ENCODE data around the gene CNKSR3.

The CNKSR3 gene

GRCh38 chr6:154528310-154528915 is 17.9 kb upstream of the CNKSR3 start:
- Histone ChIP-seq H4K20me1 (ENCODE audit: insufficient read depth) (no peaks in the 10 kb centered on the region), H3K9ac (no peak overlapping the region), H3K4me3 (IDR thresholded peaks at IDR 0.05; ENCODE audit: insufficient read depth, low read depth, low read length) (no peak overlapping the region), H3K36me3 (ENCODE audit: insufficient read depth) (no peaks in the 10 kb centered on the region), H3K79me2 (ENCODE audit: insufficient read depth, low read depth) (no peaks in the 10 kb centered on the region), H3K27me3 (ENCODE audit: insufficient read depth, low read depth) (no peaks in the 10 kb centered on the region), H3K4me1 (ENCODE audit: low read depth, poor library complexity, severe bottlenecking) (no peaks in the 10 kb centered on the region), H3K4me2 (no peak overlapping the region), H3K27ac (no peak overlapping the region), H2AFZ (ENCODE audit: low read depth) (no peak overlapping the region)
- TF ChIP-seq, protein P1, sequence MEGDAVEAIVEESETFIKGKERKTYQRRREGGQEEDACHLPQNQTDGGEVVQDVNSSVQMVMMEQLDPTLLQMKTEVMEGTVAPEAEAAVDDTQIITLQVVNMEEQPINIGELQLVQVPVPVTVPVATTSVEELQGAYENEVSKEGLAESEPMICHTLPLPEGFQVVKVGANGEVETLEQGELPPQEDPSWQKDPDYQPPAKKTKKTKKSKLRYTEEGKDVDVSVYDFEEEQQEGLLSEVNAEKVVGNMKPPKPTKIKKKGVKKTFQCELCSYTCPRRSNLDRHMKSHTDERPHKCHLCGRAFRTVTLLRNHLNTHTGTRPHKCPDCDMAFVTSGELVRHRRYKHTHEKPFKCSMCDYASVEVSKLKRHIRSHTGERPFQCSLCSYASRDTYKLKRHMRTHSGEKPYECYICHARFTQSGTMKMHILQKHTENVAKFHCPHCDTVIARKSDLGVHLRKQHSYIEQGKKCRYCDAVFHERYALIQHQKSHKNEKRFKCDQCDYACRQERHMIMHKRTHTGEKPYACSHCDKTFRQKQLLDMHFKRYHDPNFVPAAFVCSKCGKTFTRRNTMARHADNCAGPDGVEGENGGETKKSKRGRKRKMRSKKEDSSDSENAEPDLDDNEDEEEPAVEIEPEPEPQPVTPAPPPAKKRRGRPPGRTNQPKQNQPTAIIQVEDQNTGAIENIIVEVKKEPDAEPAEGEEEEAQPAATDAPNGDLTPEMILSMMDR (conservative IDR thresholded peaks at IDR 0.05; ENCODE audit: low read depth, low read length) = no peak

- Histone ChIP-seq H3K27me3 (ENCODE audit: insufficient read depth, low read depth) (no peaks in the 10 kb centered on the region), H2AFZ (ENCODE audit: low read depth) (no peak overlapping the region), H3K4me2 (no peak overlapping the region), H3K4me3 (IDR thresholded peaks at IDR 0.05; ENCODE audit: insufficient read depth, low read depth, low read length) (no peak overlapping the region), H3K79me2 (ENCODE audit: insufficient read depth, low read depth) (no peaks in the 10 kb centered on the region), H3K36me3 (ENCODE audit: insufficient read depth) (no peaks in the 10 kb centered on the region), H3K4me1 (ENCODE audit: low read depth, poor library complexity, severe bottlenecking) (no peaks in the 10 kb centered on the region), H3K27ac (no peak overlapping the region), H3K9ac (no peak overlapping the region), H4K20me1 (ENCODE audit: insufficient read depth) (no peaks in the 10 kb centered on the region)
- TF ChIP-seq, protein P1 (conservative IDR thresholded peaks at IDR 0.05; ENCODE audit: low read depth, low read length) = no peak
These were observed 16.5 kb upstream of the CNKSR3 start for GRCh38 chr6:154526996-154527395.

GRCh38 chr6:154522576-154522975 is 12.1 kb upstream of the CNKSR3 start:
- Histone ChIP-seq H3K9ac (no peak overlapping the region), H3K79me2 (ENCODE audit: insufficient read depth, low read depth) (no peaks in the 10 kb centered on the region), H2AFZ (ENCODE audit: low read depth) (no peak overlapping the region), H3K27me3 (ENCODE audit: insufficient read depth, low read depth) (no peaks in the 10 kb centered on the region), H3K4me2 (no peak overlapping the region), H3K4me1 (ENCODE audit: low read depth, poor library complexity, severe bottlenecking) (no peaks in the 10 kb centered on the region), H3K4me3 (IDR thresholded peaks at IDR 0.05; ENCODE audit: insufficient read depth, low read depth, low read length) (no peak overlapping the region), H4K20me1 (ENCODE audit: insufficient read depth) (no peaks in the 10 kb centered on the region), H3K27ac (no peak overlapping the region), H3K36me3 (ENCODE audit: insufficient read depth) (no peaks in the 10 kb centered on the region)
- TF ChIP-seq, protein P1 (conservative IDR thresholded peaks at IDR 0.05; ENCODE audit: low read depth, low read length) = no peak

DNA sequence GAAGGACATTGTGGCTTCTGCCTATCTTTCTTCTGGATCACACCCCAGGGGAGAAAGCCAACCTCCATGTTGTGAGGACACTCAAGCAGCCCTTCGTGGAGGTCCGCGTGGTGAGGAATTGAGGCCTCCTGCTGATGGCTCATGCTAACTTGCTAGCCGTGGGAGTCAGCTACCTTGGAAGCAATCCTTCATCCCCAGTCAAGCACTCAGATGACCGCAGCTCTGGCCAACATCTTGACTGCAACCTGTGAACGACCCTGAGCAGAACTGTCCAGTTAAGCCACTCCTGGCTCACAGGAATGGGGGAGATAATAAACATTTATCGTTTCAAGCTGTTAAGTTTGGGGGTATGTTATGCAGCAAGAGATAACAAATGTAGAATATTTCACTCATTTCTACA is 10.9 kb upstream of the CNKSR3 start:
- Histone ChIP-seq H3K4me1 (ENCODE audit: low read depth, poor library complexity, severe bottlenecking) (no peaks in the 10 kb centered on the region), H3K4me3 (IDR thresholded peaks at IDR 0.05; ENCODE audit: insufficient read depth, low read depth, low read length) (no peak overlapping the region), H2AFZ (ENCODE audit: low read depth) (no peak overlapping the region), H4K20me1 (ENCODE audit: insufficient read depth) (no peaks in the 10 kb centered on the region), H3K27ac (no peak overlapping the region), H3K27me3 (ENCODE audit: insufficient read depth, low read depth) (no peaks in the 10 kb centered on the region), H3K36me3 (ENCODE audit: insufficient read depth) (no peaks in the 10 kb centered on the region), H3K79me2 (ENCODE audit: insufficient read depth, low read depth) (no peaks in the 10 kb centered on the region), H3K9ac (no peak overlapping the region), H3K4me2 (no peak overlapping the region)
- TF ChIP-seq, protein P1 (conservative IDR thresholded peaks at IDR 0.05; ENCODE audit: low read depth, low read length) = no peak

Measured in KMS-11 (cell line).